ENCODE results near the gene TFF3. TPM values are rescaled to one million over a fixed set of nuclear protein-coding genes. Genes with fewer than 3 reads are reported as not detected.

The TFF3 gene
- total and polyA plus RNA-seq, 2 experiments from 2014 or later = 1.2 to 3.3 TPM

GRCh38 chr21:42362700-42363099, 47.5 kb upstream of the TFF3 start:
- no peaks in the 10 kb centered on the region for H3K36me3 ChIP-seq (ENCODE audit: insufficient read depth)
- H3K79me2 ChIP-seq (replicated peaks; ENCODE audit: insufficient read depth) = no peaks in the 10 kb centered on the region
- no peaks in the 10 kb centered on the region for H4K20me1 ChIP-seq (replicated peaks; ENCODE audit: insufficient read depth)
- Mint-ChIP-seq H3K4me1 (peaks cover 6% of the 10 kb centered on the region; the same call in 2 of the 3 replicates), H3K9me3 (peaks cover 18% of the 10 kb centered on the region), H3K27ac (no peak overlapping the region), H3K4me3 (no peak overlapping the region), H3K27me3 (ENCODE audit: insufficient read depth, low read depth, poor library complexity) (peaks cover 7% of the 10 kb centered on the region), H3K36me3 (ENCODE audit: low read depth) (peaks cover 6% of the 10 kb centered on the region)
- H3K27ac ChIP-seq (ENCODE audit: low read depth) = no peak overlapping the region
- no peak for ATAC-seq
- no peak overlapping the region for H2AFZ ChIP-seq
- TF ChIP-seq ETS1 (IDR thresholded peaks at IDR 0.05) = no peak
- TF ChIP-seq REST (IDR thresholded peaks at IDR 0.05; ENCODE audit: unreplicated experiment) = no peak
- TF ChIP-seq ZNF462 (CRISPR knock-in tag; IDR thresholded peaks at IDR 0.05) = no peak
- no peak for TF ChIP-seq ZNF114 (CRISPR knock-in tag; IDR thresholded peaks at IDR 0.05)
- no peak for TF ChIP-seq NANOG (IDR thresholded peaks at IDR 0.05; ENCODE audit: borderline replicate concordance)
- no peak for TF ChIP-seq CTCF (conservative IDR thresholded peaks at IDR 0.05; ENCODE audit: low read depth in 2 of 2)
- TF ChIP-seq STAT1 (IDR thresholded peaks at IDR 0.05; ENCODE audit: unreplicated experiment) = no peak
- no peak for TF ChIP-seq CREB1 (CRISPR knock-in tag; IDR thresholded peaks at IDR 0.05; ENCODE audit: low read depth)
- no peak for TF ChIP-seq JUNB (IDR thresholded peaks at IDR 0.05; ENCODE audit: unreplicated experiment)
- TF ChIP-seq EZH2 (IDR thresholded peaks at IDR 0.05; ENCODE audit: low read depth, unreplicated experiment) = no peak
- TF ChIP-seq ZNF331 (CRISPR knock-in tag; IDR thresholded peaks at IDR 0.05; ENCODE audit: low read depth) = no peak
- no peak for TF ChIP-seq POLR2AphosphoS5 (IDR thresholded peaks at IDR 0.05; ENCODE audit: low read depth)
- no peak for TF ChIP-seq EZH2phosphoT487 (IDR thresholded peaks at IDR 0.05; ENCODE audit: unreplicated experiment)
- H3F3A ChIP-seq (replicated peaks; ENCODE audit: low read depth) = no peaks in the 10 kb centered on the region
- H3K4me1 ChIP-seq (ENCODE audit: insufficient read depth) = no peaks in the 10 kb centered on the region
- DNase-seq (ENCODE audit: low spot score) = no peak
- H3K27me3 ChIP-seq (ENCODE audit: insufficient read depth) = no peaks in the 10 kb centered on the region
- no peak overlapping the region for H3K4me3 ChIP-seq
- H3K4me2 ChIP-seq = no peak overlapping the region
- no peaks in the 10 kb centered on the region for H3K9me2 ChIP-seq (ENCODE audit: insufficient read depth)

Data from GM23338 (cell line).